Stimulated activated CD4-positive, alpha-beta T cell treated with anti-CD3 and anti-CD28 coated beads, TNF-alpha, amount 100 ng/mL, for 1 hour (primary cell): Measurements from ENCODE around the gene EFEMP2.
A peak's percentile ranks its signal among the peaks of the same experiment; 100 is the strongest.

Experiments
- DNase-seq, 3 donors: peaks; one replicate each; pipeline ENCODE4 v3.0.0-alpha.2; 2020; ENCODE audit warnings: low read depth in 3 of 3, low spot score in 1 of 3

Gene EFEMP2

GRCh38 chr11:65872586-65873317 lies at the start of gene EFEMP2:
EFEMP2 (minus strand) TSS chr11:65872800; CDS start chr11:65872354, 446 bp downstream.
- no peak for DNase-seq

- no peak for DNase-seq
These were observed 49.3 kb upstream of the EFEMP2 start for GRCh38 chr11:65921876-65922275.

- DNase-seq, result no peak
These were observed 48.5 kb upstream of the EFEMP2 start for GRCh38 chr11:65921033-65921555.

GRCh38 chr11:65920372-65920802 lies 47.8 kb upstream of the EFEMP2 start:
- no peak for DNase-seq

- peak in 1 of 3 donors; percentile 40 for DNase-seq
These were observed 47.2 kb upstream of the EFEMP2 start for GRCh38 chr11:65919573-65920371.

- DNase-seq, result peak; percentile 99 to 100 (median 99)
These were observed 46.6 kb upstream of the EFEMP2 start, which contains the start of gene DRAP1 for GRCh38 chr11:65919141-65919572. DRAP1 (plus strand) TSS chr11:65919426; CDS start chr11:65919502, 76 bp downstream.

- no peak for DNase-seq
These were observed 45.9 kb upstream of the EFEMP2 start, which contains the start of gene C11orf68 for GRCh38 chr11:65918211-65919140. C11orf68 (minus strand) TSS chr11:65919062; CDS start chr11:65919031, 31 bp downstream.

- DNase-seq, result no peak
These were observed 45.0 kb upstream of the EFEMP2 start for GRCh38 chr11:65917434-65918210.

- no peak for DNase-seq
These were observed 44.5 kb upstream of the EFEMP2 start for GRCh38 chr11:65917077-65917433.

GRCh38 chr11:65916391-65916790 lies 43.8 kb upstream of the EFEMP2 start:
- DNase-seq, result no peak

GRCh38 chr11:65915821-65916251 lies 43.2 kb upstream of the EFEMP2 start:
- no peak for DNase-seq

- DNase-seq, result no peak
These were observed 42.7 kb upstream of the EFEMP2 start for GRCh38 chr11:65915101-65915820.

GRCh38 chr11:65912845-65913244 lies 40.2 kb upstream of the EFEMP2 start:
- no peak for DNase-seq

GRCh38 chr11:65911682-65912568 lies 39.3 kb upstream of the EFEMP2 start:
- DNase-seq, result no peak

GRCh38 chr11:65907878-65908277 lies 35.3 kb upstream of the EFEMP2 start:
- no peak for DNase-seq

GRCh38 chr11:65906602-65907001 lies 34.0 kb upstream of the EFEMP2 start:
- no peak for DNase-seq

GRCh38 chr11:65903715-65904114 lies 31.1 kb upstream of the EFEMP2 start:
- DNase-seq, result no peak

GRCh38 chr11:65903068-65903481 lies 30.5 kb upstream of the EFEMP2 start:
- no peak for DNase-seq
